KMS-11 (cell line): ENCODE data around the gene HTT.

Experiments used
- H2AFZ ChIP-seq: fragments of 200-600 bp; sonication (generic); 2 replicates; pipeline ENCODE4 v1.6.1; 2016; ENCODE audit warnings: antibody characterized with exemption, mixed run types, low read depth
- H3K27ac ChIP-seq: fragments of 200-600 bp; sonication (generic); 2 replicates; pipeline ENCODE4 v1.6.1; 2016; ENCODE audit warnings: mild to moderate bottlenecking, mixed run types
- H3K27me3 ChIP-seq: fragments of 200-600 bp; sonication (generic); 2 replicates; pipeline ENCODE4 v1.6.1; 2017; ENCODE audit warnings: mild to moderate bottlenecking, low read depth, mixed run types, moderate library complexity; ENCODE audit not compliant: insufficient read depth
- H3K36me3 ChIP-seq: fragments of 200-600 bp; sonication (generic); 2 replicates; pipeline ENCODE4 v1.6.1; 2017; ENCODE audit warnings: mild to moderate bottlenecking, mixed run types; ENCODE audit not compliant: insufficient read depth
- H3K4me1 ChIP-seq: fragments of 200-600 bp; sonication (generic); 2 replicates; pipeline ENCODE4 v1.6.1; 2016; ENCODE audit warnings: mild to moderate bottlenecking, low read depth, mixed run types; ENCODE audit not compliant: poor library complexity, severe bottlenecking
- H3K4me2 ChIP-seq: fragments of 200-600 bp; sonication (generic); 2 replicates; pipeline ENCODE4 v1.7.0; 2016; ENCODE audit warnings: mild to moderate bottlenecking, mixed run types
- H3K4me3 ChIP-seq: fragments of 200-600 bp; sonication (generic); IDR thresholded peaks from 2 replicates; pipeline ENCODE4 v1.6.1; 2017; ENCODE audit warnings: low read depth, low read length, mixed read lengths; ENCODE audit not compliant: insufficient read depth
- H3K79me2 ChIP-seq: fragments of 200-600 bp; sonication (generic); 2 replicates; pipeline ENCODE4 v1.6.1; 2016; ENCODE audit warnings: low read depth, mixed run types; ENCODE audit not compliant: insufficient read depth
- H3K9ac ChIP-seq: fragments of 200-600 bp; sonication (generic); 2 replicates; pipeline ENCODE4 v1.6.1; 2016; ENCODE audit warnings: mild to moderate bottlenecking, mixed run types
- H4K20me1 ChIP-seq: fragments of 200-600 bp; sonication (generic); 2 replicates; pipeline ENCODE4 v1.6.1; 2016; ENCODE audit warnings: mild to moderate bottlenecking, mixed run types; ENCODE audit not compliant: insufficient read depth
- CTCF ChIP-seq: fragments of 200-600 bp; sonication (generic); conservative IDR thresholded peaks from 2 replicates; pipeline ENCODE4 v1.6.1; 2017; ENCODE audit warnings: low read depth, mild to moderate bottlenecking, antibody characterized with exemption, low read length, moderate library complexity, mixed read lengths

Gene HTT

GRCh38 chr4:3229964-3230363 lies 155.5 kb downstream of the HTT start:
- Histone ChIP-seq H4K20me1 (no peaks in the 10 kb centered on the region), H3K4me3 (no peak overlapping the region), H3K9ac (no peak overlapping the region), H3K79me2 (no peaks in the 10 kb centered on the region), H3K27me3 (no peaks in the 10 kb centered on the region), H2AFZ (no peak overlapping the region), H3K27ac (no peak overlapping the region), H3K4me2 (no peak overlapping the region), H3K4me1 (no peaks in the 10 kb centered on the region), H3K36me3 (no peaks in the 10 kb centered on the region)
- no peak for TF ChIP-seq CTCF

GRCh38 chr4:3231471-3231870 lies 157.0 kb downstream of the HTT start:
- Histone ChIP-seq H3K36me3 (no peaks in the 10 kb centered on the region), H3K79me2 (no peaks in the 10 kb centered on the region)
- no peak for TF ChIP-seq CTCF

GRCh38 chr4:3232001-3232400 lies 157.5 kb downstream of the HTT start:
- Histone ChIP-seq H2AFZ (no peak overlapping the region), H3K4me2 (no peak overlapping the region), H3K4me1 (peaks cover 3% of the 10 kb centered on the region), H3K9ac (no peak overlapping the region), H3K36me3 (no peaks in the 10 kb centered on the region), H3K27ac (no peak overlapping the region), H4K20me1 (no peaks in the 10 kb centered on the region), H3K79me2 (no peaks in the 10 kb centered on the region), H3K27me3 (no peaks in the 10 kb centered on the region), H3K4me3 (no peak overlapping the region)
- no peak for TF ChIP-seq CTCF

More at GRCh38 chr4:3231471-3231870, 157.0 kb downstream of the HTT start:
- no peak overlapping the region for H3K4me3 ChIP-seq
- no peaks in the 10 kb centered on the region for H3K4me1 ChIP-seq
- H3K27me3 ChIP-seq: no peaks in the 10 kb centered on the region
- no peaks in the 10 kb centered on the region for H4K20me1 ChIP-seq
- no peak overlapping the region for H3K27ac ChIP-seq
- no peak overlapping the region for H3K9ac ChIP-seq
- H2AFZ ChIP-seq: no peak overlapping the region
- no peak overlapping the region for H3K4me2 ChIP-seq

GRCh38 chr4:3232871-3233271 lies 158.4 kb downstream of the HTT start:
- Histone ChIP-seq H3K4me3 (no peak overlapping the region), H3K27me3 (no peaks in the 10 kb centered on the region), H3K27ac (no peak overlapping the region), H3K36me3 (no peaks in the 10 kb centered on the region), H3K4me1 (peaks cover 12% of the 10 kb centered on the region), H3K4me2 (no peak overlapping the region), H4K20me1 (no peaks in the 10 kb centered on the region), H3K9ac (no peak overlapping the region), H2AFZ (no peak overlapping the region), H3K79me2 (no peaks in the 10 kb centered on the region)
- TF ChIP-seq CTCF: no peak
